SIG-M5 treated with dmso at 0.1 percent for 504 hours (cell line): Measurements from ENCODE around the gene ZC3H12C.

ENCODE experiments used
- DNase-seq: peaks from one replicate; lab custom pipeline; 2025; ENCODE audit not compliant: unreplicated experiment; lab: John Stamatoyannopoulos, UW

The ZC3H12C gene

GRCh38 chr11:110076371-110076965 is 16.7 kb upstream of the ZC3H12C start:
- DNase-seq = no peak

DNA sequence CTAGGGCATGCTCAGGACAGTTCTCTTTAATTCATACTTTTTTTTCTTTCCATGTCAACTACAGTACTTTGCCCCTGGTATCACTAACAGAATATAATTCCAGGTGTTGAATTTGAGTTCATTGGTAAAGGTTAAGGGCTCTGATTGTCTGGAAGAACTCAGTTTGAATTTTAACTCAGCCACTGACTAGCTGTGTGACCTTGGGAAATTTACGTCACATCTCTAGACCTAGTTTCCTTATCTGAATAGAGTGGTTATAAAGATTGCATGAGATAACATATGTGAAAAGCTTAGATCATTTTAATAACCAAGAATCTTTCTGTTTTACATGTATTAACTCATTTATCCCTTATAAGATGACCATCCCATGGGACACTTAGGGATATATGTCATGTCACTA is 15.8 kb upstream of the ZC3H12C start:
- no peak for DNase-seq

GRCh38 chr11:110077831-110078325 is 15.3 kb upstream of the ZC3H12C start:
- DNase-seq = no peak

DNA sequence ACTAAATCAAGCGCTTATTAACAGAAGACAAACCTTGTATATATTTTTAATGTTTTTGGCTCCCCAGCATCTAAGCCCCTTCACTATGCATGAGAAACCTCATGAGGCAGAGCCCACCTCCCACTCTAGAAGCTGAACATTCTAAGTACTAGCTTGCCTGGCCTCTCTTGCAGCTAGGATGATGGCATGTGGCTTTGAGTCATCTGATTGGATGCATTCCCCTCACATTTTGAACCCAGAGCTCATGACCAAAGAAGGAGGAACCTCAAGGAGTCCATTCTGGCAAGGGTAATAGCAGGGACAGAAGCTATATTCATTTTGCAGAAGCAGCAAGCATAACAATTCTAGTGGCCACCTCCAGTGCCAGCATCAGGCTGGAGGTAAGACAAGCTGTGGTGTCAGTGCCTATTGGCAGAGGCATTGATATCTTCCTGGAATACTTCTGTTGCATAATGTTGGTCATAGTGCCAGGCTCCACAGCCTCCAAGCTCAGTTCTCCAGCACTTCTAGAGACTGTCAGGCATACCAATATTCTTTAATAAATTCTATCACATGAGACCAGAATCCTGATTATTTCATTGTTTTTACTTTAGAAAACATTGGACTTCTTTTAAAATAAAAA is 14.2 kb upstream of the ZC3H12C start:
- no peak for DNase-seq

DNA sequence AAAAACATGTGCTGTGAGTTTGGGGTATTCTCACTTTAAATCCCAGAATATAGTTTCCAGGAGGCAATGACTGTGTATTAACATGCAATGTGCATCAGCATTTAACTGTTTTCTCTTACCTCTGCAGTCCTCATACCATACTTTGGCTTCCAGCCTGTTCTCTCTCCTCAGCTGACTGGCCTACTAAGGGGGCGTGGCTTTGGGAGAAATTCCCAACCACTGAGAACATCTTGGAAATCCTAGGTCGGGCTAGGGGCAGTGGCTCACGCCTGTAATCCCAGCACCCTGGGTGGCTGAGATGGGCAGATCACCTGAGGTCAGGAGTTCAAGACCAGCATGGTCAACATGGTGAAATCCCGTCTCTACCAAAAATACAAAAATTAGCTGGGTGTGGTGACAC is 13.5 kb upstream of the ZC3H12C start:
- no peak for DNase-seq

- no peak for DNase-seq
Observed at GRCh38 chr11:110081462-110082376, 11.5 kb upstream of the ZC3H12C start.

GRCh38 chr11:110082899-110083298 is 10.3 kb upstream of the ZC3H12C start:
- DNase-seq = no peak

DNA sequence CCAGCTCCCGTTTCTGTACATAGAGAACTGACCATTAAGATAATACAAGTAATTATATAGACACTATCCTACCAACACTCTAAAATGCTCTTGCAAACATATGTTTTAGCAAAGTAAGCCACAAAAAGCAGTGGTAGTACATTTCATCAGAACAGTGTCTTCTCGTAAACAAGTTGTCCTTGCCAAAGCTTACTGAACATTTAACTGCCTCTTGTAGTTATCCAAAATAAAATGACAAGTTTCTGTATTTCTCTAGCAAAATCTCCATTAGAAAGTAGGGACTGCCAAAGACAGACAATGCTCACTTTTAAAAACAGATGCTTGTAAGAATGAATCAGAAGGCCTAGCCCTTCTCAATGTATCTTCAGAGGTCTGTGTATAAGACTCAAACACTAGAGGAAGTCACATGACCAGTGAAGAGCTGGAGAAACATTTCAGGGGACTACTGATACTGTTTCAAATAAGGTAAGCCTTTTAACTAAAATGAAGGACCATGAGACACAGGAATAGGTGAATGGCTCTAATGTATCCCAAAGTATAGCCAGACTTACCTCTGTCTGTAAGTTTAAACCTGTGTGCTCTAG is 7.8 kb upstream of the ZC3H12C start:
- DNase-seq = no peak

GRCh38 chr11:110086892-110087309 is 6.3 kb upstream of the ZC3H12C start:
- DNase-seq = no peak

GRCh38 chr11:110087812-110088534 is 5.2 kb upstream of the ZC3H12C start:
- no peak for DNase-seq

DNA sequence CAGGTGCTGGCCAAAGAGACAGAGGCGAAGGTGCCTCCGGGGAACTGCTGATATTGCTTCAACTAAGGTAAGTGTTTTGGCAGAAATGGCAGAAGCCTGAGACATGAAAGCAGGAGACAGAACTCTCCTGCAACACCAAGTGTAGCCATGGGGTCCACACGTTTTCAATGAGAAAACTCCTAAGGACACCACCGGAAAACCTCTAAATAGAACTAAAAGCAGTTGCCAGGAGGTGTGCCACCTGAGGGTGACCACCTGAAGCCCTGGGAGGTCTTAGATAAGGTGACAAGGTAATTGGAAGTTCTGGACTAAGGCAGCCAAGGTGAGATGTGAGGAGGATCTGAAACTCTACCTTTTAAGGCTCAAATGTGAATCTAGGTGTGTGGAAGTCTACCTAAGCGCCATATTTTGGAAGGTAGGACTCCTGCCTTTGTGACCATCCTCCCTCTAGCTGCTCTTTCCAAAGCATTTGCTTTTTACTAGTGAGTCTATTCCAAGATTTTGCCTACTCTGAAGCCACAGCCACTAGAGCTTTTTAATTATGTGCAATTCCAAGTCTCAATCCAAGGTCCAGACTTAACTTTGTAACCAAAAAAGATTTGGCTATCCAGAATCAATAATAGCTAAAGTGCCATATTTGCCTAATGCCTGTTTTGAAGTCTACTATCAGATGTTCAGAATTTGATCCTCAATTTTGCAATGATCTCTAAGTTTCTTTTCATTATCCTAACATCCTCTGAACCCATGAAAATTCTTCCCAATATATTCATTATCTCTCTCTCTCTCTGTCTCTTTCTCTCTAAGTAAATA is 4.5 kb upstream of the ZC3H12C start:
- no peak for DNase-seq

DNA sequence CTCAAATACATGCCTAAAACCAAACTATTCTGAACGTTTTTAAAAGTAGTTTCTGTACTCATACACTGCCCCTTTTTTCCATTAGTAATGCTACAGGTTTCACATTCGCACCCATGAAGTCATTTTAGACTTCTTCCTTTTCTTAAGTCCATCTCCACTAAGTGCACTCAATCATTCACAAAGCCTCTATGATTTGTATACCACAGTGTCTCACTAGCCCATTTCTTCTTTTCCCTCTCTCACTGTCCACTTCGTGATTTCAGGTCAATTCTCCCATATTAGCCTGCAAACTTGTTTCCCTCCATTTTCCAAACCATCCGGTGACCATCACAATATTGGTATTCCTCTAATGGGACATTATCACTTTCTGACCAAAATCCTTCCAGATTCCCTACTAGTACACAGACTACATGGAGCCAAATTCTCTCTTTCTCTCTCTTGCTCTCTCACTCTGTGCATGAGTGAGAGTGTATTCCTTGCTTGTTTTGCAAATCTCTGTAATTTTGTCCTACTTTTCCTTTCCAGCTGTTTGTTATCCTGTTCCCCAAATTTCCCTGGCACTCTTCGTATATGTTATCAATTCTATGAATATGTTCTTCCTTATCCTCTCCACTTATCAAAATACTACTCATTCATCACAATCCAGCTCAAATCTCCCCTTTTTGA is 3.4 kb upstream of the ZC3H12C start:
- no peak for DNase-seq

- no peak for DNase-seq
Observed at GRCh38 chr11:110090466-110091026, 2.6 kb upstream of the ZC3H12C start.

- no peak for DNase-seq
Observed at GRCh38 chr11:110092111-110092514, 1.1 kb upstream of the ZC3H12C start.

GRCh38 chr11:110093407-110094297 is 460 bp downstream of the ZC3H12C start:
- no peak for DNase-seq

DNA sequence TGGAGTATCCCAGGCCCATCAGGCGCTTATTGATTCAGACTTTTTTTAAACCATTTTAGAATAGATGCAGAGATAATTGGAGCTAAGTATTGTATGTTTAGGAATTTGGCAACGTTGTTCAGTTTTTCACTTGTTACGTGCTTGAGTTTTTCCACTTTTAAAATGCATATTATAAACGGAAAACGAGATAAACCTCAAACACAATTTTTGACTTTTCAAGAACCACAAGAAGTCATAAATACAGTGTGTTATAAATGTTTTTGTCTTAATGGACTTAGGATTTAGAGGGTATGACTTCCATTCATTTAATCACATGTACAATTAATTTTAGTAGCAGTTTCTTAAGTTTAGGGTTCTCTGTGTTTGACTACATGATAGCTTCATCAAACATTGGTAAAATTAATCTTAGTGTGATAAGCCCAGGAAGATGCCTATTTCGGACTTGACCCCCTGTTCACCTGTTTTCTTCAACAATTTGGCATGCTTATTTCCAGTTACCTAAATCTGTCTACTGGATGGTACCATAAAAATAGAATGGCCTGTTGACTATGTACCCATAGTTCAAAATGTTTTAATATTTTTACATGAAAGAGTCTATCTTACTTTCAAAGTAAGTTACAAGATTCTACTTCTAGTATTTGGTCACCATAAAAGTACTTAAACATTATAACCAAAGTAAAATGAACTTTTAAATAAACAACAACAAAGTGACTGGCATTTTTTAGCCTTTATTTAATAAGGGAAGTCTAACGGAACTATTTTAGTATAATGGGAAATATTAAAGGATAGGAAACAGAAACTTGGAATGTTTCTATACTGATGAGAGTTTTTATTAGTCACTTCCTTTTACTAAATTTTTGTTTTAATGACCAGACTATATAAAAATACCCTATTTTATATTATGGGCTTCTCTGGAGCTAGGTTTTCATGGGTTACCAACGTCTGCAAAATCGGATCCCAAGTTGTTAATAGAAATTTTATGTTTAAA is 1.4 kb downstream of the ZC3H12C start:
- no peak for DNase-seq

DNA sequence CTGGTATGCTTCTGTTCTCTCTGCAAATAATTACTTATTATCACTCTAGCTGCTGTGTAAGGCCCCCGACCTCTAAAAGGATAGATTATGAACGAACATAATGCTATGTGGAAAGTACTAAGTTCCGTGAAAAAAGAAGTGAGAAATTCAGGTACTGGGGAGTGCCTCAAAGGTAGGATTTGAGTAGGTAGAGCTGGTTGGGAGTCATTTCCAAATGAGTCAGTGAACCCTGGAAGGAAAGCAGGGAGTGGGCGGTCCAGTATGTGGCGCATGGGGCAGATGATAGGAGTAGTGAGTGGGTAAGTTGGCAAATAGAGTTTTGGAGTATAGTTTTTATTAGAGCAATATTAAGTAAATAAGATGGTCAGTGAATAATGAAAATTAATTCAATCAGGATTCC is 2.4 kb downstream of the ZC3H12C start:
- no peak for DNase-seq
